ENCODE results near the gene PODXL.

GRCh38 chr7:131529617-131530016 is 26.8 kb downstream of the PODXL start:
- no peak for TF ChIP-seq CTCF (IDR thresholded peaks at IDR 0.05; ENCODE audit: extremely low read depth in 1 of 2, insufficient read depth in 1 of 2, low read depth in 1 of 2, low read length in 2 of 2)
- no peak for TF ChIP-seq POLR2A (IDR thresholded peaks at IDR 0.05; ENCODE audit: low read depth, low read length)
- TF ChIP-seq MAX (IDR thresholded peaks at IDR 0.05; ENCODE audit: insufficient read depth, insufficient read length): no peak
- no peak for TF ChIP-seq POLR2AphosphoS5 (IDR thresholded peaks at IDR 0.05; ENCODE audit: insufficient read depth, low read depth, low read length)
- no peak for TF ChIP-seq MYC (IDR thresholded peaks at IDR 0.05; ENCODE audit: low read depth, low read length)
- no peak for TF ChIP-seq GATA2 (IDR thresholded peaks at IDR 0.05; ENCODE audit: insufficient read depth, insufficient read length, low read depth, low read length)
- TF ChIP-seq EZH2 (IDR thresholded peaks at IDR 0.05; ENCODE audit: borderline replicate concordance, low read depth, low read length, severe bottlenecking): no peak
- TF ChIP-seq JUN (IDR thresholded peaks at IDR 0.05; ENCODE audit: borderline replicate concordance, insufficient read depth, insufficient read length, low read depth): no peak
- TF ChIP-seq FOS (IDR thresholded peaks at IDR 0.05; ENCODE audit: borderline replicate concordance, insufficient read depth, low read length): no peak

Measured in endothelial cell of umbilical vein (primary cell).